ENCODE results near the gene PPM1N.

Gene PPM1N

DNA sequence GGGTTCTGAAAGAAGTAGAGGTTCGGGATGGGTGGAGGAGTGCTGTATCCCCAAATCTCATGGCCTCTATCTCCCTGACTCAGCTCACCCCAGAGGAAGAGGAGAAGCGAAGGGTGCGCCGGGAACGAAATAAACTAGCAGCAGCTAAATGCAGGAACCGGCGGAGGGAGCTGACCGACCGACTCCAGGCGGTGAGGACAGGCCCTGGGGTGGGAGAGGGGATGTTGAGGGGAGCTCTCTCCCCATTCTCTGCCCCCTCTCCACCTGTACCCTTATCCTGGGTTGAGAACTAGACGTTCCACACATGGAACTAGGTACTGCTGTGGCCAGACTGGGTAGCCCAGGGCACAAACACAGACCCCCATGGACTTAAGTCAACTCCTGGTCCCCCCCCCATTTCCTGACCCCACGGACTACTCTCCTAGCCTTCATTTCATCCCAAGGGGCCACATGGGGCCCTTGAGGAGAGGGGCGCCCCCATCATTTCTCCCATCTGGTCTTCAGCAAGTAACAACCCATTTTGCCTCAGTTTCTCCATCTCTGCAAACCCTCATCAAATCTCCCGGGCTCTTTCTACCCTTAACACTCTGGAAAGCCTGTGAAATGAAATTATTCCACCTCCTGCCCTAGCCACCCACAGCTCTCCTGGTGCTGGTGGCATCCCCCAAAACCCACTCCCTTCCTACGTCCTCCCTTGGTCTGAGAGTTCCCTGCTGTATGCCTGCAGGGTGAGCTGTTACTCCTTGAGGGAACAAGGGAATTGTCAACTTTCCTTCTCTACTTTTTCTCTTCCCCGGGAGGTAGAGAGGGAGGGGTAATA lies 26.9 kb upstream of the PPM1N start:
- no peak for DNase-seq

- DNase-seq, result no peak
Observed at GRCh38 chr19:45471931-45472562, 26.2 kb upstream of the PPM1N start.

DNA sequence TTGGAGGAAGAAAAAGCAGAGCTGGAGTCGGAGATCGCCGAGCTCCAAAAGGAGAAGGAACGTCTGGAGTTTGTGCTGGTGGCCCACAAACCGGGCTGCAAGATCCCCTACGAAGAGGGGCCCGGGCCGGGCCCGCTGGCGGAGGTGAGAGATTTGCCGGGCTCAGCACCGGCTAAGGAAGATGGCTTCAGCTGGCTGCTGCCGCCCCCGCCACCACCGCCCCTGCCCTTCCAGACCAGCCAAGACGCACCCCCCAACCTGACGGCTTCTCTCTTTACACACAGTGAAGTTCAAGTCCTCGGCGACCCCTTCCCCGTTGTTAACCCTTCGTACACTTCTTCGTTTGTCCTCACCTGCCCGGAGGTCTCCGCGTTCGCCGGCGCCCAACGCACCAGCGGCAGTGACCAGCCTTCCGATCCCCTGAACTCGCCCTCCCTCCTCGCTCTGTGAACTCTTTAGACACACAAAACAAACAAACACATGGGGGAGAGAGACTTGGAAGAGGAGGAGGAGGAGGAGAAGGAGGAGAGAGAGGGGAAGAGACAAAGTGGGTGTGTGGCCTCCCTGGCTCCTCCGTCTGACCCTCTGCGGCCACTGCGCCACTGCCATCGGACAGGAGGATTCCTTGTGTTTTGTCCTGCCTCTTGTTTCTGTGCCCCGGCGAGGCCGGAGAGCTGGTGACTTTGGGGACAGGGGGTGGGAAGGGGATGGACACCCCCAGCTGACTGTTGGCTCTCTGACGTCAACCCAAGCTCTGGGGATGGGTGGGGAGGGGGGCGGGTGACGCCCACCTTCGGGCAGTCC lies 25.5 kb upstream of the PPM1N start:
- DNase-seq, result no peak

DNA sequence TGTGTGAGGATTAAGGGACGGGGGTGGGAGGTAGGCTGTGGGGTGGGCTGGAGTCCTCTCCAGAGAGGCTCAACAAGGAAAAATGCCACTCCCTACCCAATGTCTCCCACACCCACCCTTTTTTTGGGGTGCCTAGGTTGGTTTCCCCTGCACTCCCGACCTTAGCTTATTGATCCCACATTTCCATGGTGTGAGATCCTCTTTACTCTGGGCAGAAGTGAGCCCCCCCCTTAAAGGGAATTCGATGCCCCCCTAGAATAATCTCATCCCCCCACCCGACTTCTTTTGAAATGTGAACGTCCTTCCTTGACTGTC lies 24.9 kb upstream of the PPM1N start:
- DNase-seq, result no peak

DNA sequence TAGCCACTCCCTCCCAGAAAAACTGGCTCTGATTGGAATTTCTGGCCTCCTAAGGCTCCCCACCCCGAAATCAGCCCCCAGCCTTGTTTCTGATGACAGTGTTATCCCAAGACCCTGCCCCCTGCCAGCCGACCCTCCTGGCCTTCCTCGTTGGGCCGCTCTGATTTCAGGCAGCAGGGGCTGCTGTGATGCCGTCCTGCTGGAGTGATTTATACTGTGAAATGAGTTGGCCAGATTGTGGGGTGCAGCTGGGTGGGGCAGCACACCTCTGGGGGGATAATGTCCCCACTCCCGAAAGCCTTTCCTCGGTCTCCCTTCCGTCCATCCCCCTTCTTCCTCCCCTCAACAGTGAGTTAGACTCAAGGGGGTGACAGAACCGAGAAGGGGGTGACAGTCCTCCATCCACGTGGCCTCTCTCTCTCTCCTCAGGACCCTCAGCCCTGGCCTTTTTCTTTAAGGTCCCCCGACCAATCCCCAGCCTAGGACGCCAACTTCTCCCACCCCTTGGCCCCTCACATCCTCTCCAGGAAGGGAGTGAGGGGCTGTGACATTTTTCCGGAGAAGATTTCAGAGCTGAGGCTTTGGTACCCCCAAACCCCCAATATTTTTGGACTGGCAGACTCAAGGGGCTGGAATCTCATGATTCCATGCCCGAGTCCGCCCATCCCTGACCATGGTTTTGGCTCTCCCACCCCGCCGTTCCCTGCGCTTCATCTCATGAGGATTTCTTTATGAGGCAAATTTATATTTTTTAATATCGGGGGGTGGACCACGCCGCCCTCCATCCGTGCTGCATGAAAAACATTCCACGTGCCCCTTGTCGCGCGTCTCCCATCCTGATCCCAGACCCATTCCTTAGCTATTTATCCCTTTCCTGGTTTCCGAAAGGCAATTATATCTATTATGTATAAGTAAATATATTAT lies 24.3 kb upstream of the PPM1N start:
- DNase-seq, result no peak

GRCh38 chr19:45474606-45475521 lies 23.4 kb upstream of the PPM1N start:
- no peak for DNase-seq

- peak; percentile 69 for DNase-seq
Observed at GRCh38 chr19:45475537-45476291, 22.5 kb upstream of the PPM1N start.

GRCh38 chr19:45476304-45476703 lies 21.9 kb upstream of the PPM1N start:
- no peak for DNase-seq

DNA sequence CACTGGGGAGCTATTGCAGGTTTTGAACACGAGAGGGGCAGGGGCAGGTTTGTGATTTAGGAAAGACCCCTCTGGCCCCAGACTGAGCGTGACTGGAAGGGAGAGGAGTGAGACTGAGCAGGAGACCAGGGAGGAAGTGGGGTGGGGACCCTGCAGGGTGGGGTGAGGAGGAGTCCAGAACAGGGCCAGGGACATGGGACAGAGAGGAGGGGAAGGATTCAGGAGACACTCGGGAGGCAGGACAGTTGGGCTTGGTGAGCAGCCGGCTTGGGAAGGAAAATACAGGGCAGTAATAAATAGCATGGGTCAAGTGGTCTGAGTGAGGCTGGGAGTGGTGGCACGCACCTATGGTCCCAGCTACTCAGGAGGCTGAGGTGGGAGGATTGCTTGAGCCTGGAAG lies 21.1 kb upstream of the PPM1N start:
- no peak for DNase-seq

GRCh38 chr19:45477713-45478453 lies 20.4 kb upstream of the PPM1N start:
- no peak for DNase-seq

DNA sequence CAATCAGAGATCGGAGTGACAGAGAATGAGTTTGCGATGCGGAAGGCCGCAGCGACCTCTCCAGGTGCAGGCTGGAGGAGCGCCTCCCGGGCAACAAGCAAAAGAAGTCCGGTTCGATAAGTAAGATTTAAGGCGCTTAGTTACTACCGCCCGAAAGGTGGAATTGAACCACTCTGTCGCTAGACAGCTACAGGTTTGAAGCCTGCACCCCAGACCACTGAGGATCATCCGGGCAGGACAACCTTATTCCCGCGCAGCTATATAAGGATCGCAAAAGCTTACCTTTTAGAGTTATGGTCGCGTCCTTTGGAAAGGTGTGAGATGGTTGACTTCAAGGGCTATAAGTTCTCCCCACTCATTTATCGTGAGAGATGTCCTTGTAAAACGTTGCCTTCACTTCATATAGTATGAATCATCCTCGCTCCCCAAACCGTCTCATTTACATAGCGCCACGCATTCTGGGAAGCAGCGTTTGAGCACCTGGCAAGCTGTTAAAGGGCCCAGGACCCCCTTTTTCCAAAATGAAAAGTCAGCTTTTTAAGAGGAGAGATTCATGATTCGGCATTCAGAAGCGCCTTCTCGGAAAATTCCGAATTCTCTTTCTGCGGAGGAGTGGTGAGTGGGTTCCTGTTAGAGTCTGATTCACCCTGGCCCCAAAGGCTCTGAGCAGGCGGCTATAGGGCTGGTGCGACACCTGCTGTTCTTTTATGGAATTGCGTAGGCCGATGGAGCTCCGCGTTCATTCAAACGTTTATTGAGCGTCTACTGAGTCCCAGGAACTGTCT lies 19.6 kb upstream of the PPM1N start:
- peak; percentile 92 for DNase-seq

GRCh38 chr19:45483033-45483432 lies 15.2 kb upstream of the PPM1N start:
- no peak for DNase-seq

GRCh38 chr19:45484273-45484945 lies 13.8 kb upstream of the PPM1N start:
- DNase-seq, result no peak

- peak; percentile 95 for DNase-seq
Observed at GRCh38 chr19:45485305-45486077, 12.8 kb upstream of the PPM1N start.

- no peak for DNase-seq
Observed at GRCh38 chr19:45488708-45489107, 9.5 kb upstream of the PPM1N start.

- DNase-seq, result no peak
Observed at GRCh38 chr19:45489216-45489855, 8.9 kb upstream of the PPM1N start.

DNA sequence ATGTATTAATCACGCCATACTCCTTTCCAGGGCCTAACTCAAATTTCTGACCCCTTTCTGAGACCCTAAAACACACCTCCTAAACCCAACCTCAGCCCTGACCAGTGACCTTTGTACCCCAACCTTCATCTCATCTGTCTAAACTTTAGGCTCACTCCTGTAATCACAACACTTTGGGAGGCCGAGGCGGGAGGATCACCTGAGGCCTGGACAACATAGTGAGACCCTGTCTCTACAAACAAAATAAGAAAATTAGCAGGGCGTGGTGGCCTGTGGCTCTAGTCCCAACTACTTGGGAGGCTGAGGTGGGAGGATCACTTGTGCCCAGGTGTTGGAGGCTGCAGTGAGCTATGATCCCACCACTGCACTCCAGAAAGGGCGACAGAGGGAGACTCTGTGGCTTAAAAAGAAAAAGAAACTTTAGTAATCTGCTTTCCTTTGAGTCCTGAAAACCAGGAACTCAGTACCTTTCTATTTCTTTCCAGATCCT lies 6.1 kb upstream of the PPM1N start:
- DNase-seq, result no peak

Measured in RPMI8226 (cell line).